Stimulated activated naive CD8-positive, alpha-beta T cell treated with anti-CD3 and anti-CD28 coated beads, Interleukin-15, Interleukin-2, amounts not matched to agents 100 ng/mL and 50 ng/mL, for 24 hours (primary cell): ENCODE measurements around the gene NOL4L.
"Not testable (repeated sequence)": the region's sequence is repeated elsewhere in the genome, so short reads cannot be mapped to it uniquely, and the experiment has no call there.

ENCODE experiments used
- H3K27ac Mint-ChIP-seq: one replicate; pipeline ENCODE4 v1.8.0; 2021; ENCODE audit warnings: mild to moderate bottlenecking, mixed read lengths
- H3K27me3 Mint-ChIP-seq: one replicate; pipeline ENCODE4 v1.8.0; 2021; ENCODE audit warnings: mixed read lengths
- H3K36me3 Mint-ChIP-seq: one replicate; pipeline ENCODE4 v1.8.0; 2021; ENCODE audit warnings: low read depth, mixed read lengths
- H3K4me1 Mint-ChIP-seq: one replicate; pipeline ENCODE4 v1.8.0; 2021; ENCODE audit warnings: low read depth, mixed read lengths
- H3K4me3 Mint-ChIP-seq: one replicate; pipeline ENCODE4 v1.8.0; 2021; ENCODE audit warnings: mild to moderate bottlenecking, mixed read lengths
- H3K9me3 Mint-ChIP-seq: one replicate; pipeline ENCODE4 v1.8.0; 2021; ENCODE audit warnings: mixed read lengths

Gene NOL4L

DNA sequence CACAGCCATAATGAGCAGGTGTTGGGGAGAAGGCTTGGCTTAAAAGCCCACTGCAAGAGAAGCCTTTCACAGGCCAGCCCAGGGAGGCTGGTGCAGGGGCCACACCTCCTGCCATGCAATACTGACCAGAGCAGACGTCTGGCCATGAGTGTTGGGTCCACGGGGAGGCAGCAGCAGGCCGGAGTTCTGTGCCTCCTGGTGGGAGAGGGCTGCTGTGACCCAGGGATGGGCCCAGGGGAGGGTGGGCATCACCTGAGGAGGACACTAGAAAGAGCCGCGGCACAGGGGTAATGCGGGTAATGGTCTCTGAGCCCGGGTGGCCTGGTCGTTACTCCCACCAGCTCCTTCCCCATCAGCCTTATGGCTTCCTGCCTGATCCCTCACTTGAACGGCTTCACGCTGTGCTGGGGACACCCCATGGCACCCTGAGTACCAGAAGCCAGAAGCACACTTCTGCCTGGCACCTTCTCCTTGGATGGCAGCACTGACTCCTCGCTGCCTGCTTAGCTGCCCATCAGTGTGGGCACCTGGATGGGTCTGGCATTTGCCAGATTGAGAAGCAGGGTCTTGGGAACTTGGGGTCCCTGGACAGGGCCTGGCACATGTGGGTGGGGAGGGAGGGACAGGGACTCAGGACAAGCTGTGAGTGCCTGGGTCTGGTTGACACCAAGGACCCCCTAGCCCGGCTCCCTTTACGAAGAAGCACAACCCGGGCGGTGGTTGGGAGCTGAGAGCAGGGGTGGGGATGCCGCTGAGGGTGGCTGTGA is 118.2 kb downstream of the NOL4L start:
- H3K4me3 Mint-ChIP-seq = no peak overlapping the region
- no peak overlapping the region for H3K27ac Mint-ChIP-seq
- H3K27me3 Mint-ChIP-seq = no peaks in the 10 kb centered on the region
- H3K9me3 Mint-ChIP-seq = no peaks in the 10 kb centered on the region
- peaks cover 4% of the 10 kb centered on the region for H3K4me1 Mint-ChIP-seq
- H3K36me3 Mint-ChIP-seq = peaks cover 5% of the 10 kb centered on the region

DNA sequence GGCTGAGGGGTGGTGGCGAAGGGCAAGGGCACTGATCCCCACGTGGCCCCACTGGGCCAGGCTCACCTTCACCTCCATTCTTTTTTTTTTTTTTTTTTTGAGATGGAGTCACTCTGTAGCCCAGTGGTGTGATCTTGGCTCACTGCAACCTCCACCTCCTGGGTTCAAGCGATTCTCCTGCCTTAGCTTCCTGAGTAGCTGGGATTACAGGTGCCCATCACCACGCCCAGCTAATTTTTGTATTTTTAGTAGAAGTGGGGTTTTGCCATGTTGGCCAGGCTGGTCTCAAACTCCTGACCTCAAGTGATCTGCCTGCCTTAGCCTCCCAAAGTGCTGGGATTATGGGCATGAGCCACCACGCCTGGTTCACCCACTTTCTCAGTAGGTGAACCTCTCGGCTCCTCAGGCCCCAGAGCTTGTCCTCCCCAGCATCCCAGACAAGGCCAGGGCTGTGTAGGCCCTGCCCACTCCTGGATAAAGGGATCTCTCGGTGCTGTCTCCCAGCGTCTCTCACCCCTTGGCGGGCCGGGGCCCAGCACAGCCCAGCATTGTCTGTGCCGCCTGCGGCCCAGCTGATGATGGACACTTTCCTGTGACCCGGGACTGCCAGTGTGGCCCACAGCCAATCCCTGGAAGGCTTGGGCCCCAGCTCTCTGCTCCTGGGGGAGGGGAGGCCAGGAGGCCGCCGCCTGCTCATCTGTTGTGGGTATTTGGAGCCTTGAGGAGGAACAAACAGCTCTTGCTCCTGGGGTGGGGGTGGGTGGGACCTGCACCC is 119.0 kb downstream of the NOL4L start:
- not testable (repeated sequence) for H3K27me3 Mint-ChIP-seq, H3K4me1 Mint-ChIP-seq, H3K4me3 Mint-ChIP-seq, H3K27ac Mint-ChIP-seq, H3K9me3 Mint-ChIP-seq, H3K36me3 Mint-ChIP-seq

- Mint-ChIP-seq H3K27me3 (no peaks in the 10 kb centered on the region), H3K9me3 (no peaks in the 10 kb centered on the region), H3K4me3 (no peak overlapping the region), H3K4me1 (peaks cover 2% of the 10 kb centered on the region), H3K27ac (no peak overlapping the region), H3K36me3 (no peaks in the 10 kb centered on the region)
These were observed 119.8 kb downstream of the NOL4L start for GRCh38 chr20:32465092-32465900.

DNA sequence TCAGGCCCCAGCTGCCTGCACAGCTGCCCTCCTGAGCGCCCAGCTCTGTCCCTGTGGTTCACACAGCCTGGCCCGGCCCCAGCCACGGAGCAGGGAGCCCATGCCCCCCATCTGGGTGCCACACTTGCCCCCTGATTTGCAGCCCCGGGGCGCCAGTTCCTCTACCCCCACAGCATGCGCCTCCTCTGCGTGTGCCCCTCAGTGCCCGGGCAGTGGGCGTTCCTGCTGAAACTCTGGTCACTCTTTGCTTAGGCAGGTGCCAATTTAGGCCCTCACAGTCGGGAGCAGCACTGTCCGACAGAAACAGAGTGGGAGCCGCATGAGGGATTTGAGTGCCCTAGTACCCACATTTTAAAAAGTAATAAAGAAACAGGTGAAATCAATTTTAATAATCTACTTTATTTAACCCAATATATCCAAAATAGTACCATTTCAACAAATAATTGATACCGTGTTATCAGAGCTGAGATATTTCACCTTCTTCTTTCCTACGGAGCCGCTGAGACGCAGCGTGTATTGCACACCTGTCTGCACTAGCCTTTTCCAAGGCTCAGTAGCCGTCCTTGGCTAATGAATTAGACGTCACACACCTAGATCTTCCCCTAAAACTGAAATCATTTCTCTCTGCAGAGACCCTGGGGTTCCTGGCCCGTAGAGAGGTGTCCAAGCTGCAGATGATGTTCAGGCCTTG is 120.6 kb downstream of the NOL4L start:
- no peaks in the 10 kb centered on the region for H3K27me3 Mint-ChIP-seq
- H3K9me3 Mint-ChIP-seq = no peaks in the 10 kb centered on the region
- no peak overlapping the region for H3K27ac Mint-ChIP-seq

GRCh38 chr20:32463642-32464400 is 121.3 kb downstream of the NOL4L start:
- H3K27me3 Mint-ChIP-seq = no peaks in the 10 kb centered on the region
- H3K36me3 Mint-ChIP-seq = no peaks in the 10 kb centered on the region

More for the DNA sequence above, 120.6 kb downstream of the NOL4L start:
- Mint-ChIP-seq H3K4me1 (no peaks in the 10 kb centered on the region), H3K4me3 (no peak overlapping the region), H3K36me3 (no peaks in the 10 kb centered on the region)

DNA sequence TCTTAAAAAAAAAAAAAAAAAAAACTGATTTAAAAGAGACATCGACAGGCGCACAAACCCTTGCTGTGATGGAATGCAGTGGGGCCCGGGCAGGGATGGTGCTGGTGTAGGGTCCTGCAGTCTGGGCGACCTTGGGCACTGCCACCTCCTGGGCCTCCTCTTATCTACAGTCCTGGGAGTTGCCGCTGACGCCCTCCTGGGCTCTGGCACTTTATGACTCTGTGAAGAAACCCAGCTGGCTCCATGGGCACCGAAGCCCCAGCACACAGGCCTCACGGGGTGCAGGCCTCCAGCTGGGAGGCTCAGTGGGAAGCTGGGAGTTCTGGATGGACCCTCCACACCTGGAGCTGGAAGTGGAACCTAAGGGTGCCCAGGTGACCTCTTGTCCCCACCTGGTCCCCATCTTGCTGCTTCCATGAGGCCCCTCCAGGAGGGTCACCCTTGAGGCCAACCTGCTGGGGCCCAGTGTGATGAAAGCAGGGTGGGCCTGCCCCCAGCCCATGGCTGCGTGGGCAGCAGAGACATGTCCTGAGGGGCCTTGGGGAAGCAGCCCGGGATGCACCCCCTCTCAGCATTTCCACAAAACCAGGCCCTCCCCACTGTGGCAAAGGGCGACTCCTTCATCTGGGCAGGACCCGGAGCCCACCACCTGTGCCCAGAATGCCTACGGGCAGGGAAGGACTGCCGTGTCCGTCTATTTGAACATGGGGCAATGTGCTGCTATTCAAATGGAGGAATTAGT is 122.1 kb downstream of the NOL4L start:
- Mint-ChIP-seq H3K27ac (no peak overlapping the region), H3K4me3 (no peak overlapping the region), H3K27me3 (no peaks in the 10 kb centered on the region)

More at GRCh38 chr20:32463642-32464400, 121.3 kb downstream of the NOL4L start:
- Mint-ChIP-seq H3K27ac (no peak overlapping the region), H3K4me1 (no peaks in the 10 kb centered on the region), H3K9me3 (no peaks in the 10 kb centered on the region), H3K4me3 (no peak overlapping the region)

GRCh38 chr20:32461836-32462600 is 123.1 kb downstream of the NOL4L start:
- H3K36me3 Mint-ChIP-seq = no peaks in the 10 kb centered on the region
- no peaks in the 10 kb centered on the region for H3K27me3 Mint-ChIP-seq
- no peak overlapping the region for H3K4me3 Mint-ChIP-seq
- no peaks in the 10 kb centered on the region for H3K9me3 Mint-ChIP-seq
- H3K27ac Mint-ChIP-seq = no peak overlapping the region
- peaks cover 8% of the 10 kb centered on the region for H3K4me1 Mint-ChIP-seq

More for the DNA sequence above, 122.1 kb downstream of the NOL4L start:
- Mint-ChIP-seq H3K36me3 (no peaks in the 10 kb centered on the region), H3K4me1 (peaks cover 6% of the 10 kb centered on the region), H3K9me3 (no peaks in the 10 kb centered on the region)

DNA sequence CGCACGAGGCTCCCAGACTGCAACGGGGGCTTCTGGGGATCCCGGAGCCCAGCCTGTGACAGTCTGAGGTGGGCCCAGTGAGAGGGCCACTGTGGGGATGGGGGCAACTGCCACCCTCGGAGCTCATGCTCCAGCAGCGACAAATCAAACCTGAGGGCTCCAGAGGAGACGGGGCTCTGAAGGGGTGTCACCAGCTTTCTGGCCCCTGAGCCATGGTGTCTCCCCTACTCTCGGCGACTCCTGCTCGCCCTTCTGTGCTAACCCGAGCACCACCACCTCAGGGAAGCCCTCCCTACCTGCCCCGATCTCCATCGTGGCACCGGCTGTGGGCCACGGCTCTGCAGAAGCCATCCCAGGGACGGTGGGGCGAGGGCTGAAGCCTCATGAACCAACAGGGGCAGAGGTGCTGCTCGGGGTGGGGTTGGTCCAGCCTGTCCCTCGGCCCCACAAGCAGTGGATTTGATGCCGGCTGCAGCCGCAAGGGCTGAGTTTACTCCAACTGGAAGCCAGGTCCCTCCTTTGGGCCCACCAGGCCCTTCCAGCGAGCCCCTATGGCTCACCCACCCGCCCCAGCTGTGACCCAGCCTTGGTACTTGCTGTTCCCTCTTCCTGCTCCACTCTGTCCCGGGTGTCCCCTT is 124.3 kb downstream of the NOL4L start:
- Mint-ChIP-seq H3K4me1 (peaks cover 8% of the 10 kb centered on the region), H3K27ac (no peak overlapping the region), H3K27me3 (no peaks in the 10 kb centered on the region), H3K9me3 (no peaks in the 10 kb centered on the region), H3K36me3 (no peaks in the 10 kb centered on the region), H3K4me3 (no peak overlapping the region)

- no peaks in the 10 kb centered on the region for H3K27me3 Mint-ChIP-seq
- H3K36me3 Mint-ChIP-seq = no peaks in the 10 kb centered on the region
- H3K4me3 Mint-ChIP-seq = no peak overlapping the region
- no peaks in the 10 kb centered on the region for H3K9me3 Mint-ChIP-seq
- H3K4me1 Mint-ChIP-seq = peaks cover 8% of the 10 kb centered on the region
- H3K27ac Mint-ChIP-seq = no peak overlapping the region
These were observed 124.9 kb downstream of the NOL4L start for GRCh38 chr20:32460231-32460630.

DNA sequence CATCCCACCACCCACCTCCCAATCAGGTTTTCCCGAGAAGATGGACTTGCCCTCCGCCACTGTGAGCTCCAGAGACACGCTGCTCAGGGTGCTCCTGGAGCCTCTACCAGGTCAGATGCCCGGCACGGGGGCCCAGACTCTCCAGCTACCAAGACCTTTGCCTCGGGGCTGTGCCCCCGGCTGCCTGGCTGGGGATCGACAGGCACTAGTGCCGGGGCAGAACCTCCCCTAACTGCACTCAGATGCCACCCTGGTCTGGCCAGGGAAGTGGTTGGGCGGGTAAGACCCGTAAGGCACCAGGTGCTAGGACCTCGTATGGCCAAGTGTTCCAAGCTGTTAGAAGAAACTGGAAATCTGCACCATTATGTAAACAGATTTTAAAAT is 126.3 kb downstream of the NOL4L start:
- no peak overlapping the region for H3K27ac Mint-ChIP-seq
- H3K9me3 Mint-ChIP-seq = no peaks in the 10 kb centered on the region
- peaks cover 8% of the 10 kb centered on the region for H3K4me1 Mint-ChIP-seq
- H3K4me3 Mint-ChIP-seq = no peak overlapping the region
- no peaks in the 10 kb centered on the region for H3K27me3 Mint-ChIP-seq
- H3K36me3 Mint-ChIP-seq = peaks cover 4% of the 10 kb centered on the region

DNA sequence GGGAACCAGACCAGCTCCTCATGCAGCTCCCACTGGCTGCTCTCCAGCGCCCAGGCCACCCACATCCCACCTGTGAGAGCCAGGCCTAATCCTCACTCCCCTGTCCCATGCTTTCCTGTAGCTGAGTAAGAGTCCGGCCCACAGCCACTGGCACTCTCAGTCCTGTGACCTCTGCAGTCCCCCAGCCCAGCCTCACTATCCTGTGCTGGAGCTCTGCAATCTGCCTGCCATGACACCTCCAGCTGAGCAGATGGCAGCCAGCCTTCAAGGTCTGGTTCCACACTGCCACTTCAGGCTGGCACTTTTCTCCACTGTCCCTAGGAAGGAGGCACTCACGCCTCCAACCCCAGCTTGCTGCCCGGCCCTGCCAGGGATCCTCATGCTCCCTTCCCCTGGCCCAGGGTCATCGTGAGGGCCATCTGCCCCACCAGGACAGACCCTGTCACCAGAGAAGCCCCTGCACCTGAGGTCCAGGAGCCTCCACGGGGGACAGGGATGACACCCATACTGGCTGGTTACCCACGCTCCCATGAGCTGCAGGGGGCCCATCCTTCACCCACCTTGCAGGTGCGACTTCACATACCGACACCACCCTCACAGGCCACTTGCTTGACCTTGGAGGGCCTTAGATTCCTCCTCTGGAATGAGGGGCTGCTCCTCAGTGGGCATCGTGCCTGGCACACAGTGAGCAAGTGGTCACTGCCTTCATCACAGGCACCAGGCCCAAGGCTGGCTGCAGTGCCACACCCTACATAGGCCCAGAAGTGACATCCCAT is 126.9 kb downstream of the NOL4L start:
- H3K36me3 Mint-ChIP-seq = peaks cover 4% of the 10 kb centered on the region
- no peaks in the 10 kb centered on the region for H3K9me3 Mint-ChIP-seq
- no peak overlapping the region for H3K4me3 Mint-ChIP-seq

GRCh38 chr20:32457479-32457986 is 127.6 kb downstream of the NOL4L start:
- Mint-ChIP-seq H3K36me3 (peaks cover 4% of the 10 kb centered on the region), H3K27ac (no peak overlapping the region), H3K4me3 (no peak overlapping the region), H3K27me3 (no peaks in the 10 kb centered on the region), H3K9me3 (no peaks in the 10 kb centered on the region), H3K4me1 (peaks cover 8% of the 10 kb centered on the region)

More for the DNA sequence above, 126.9 kb downstream of the NOL4L start:
- H3K27ac Mint-ChIP-seq = no peak overlapping the region
- H3K4me1 Mint-ChIP-seq = peaks cover 8% of the 10 kb centered on the region
- H3K27me3 Mint-ChIP-seq = no peaks in the 10 kb centered on the region
